H1 (cell line): ENCODE results near the gene HIPK2. TPM values are rescaled to one million over a fixed set of nuclear protein-coding genes. Genes with fewer than 3 reads are reported as not detected.

Experiments used
- BACH1 ChIP-seq: IDR thresholded peaks from 2 replicates; pipeline ENCODE4 v1.6.1; 2012; ENCODE audit warnings: low read length, improper control_type of control experiment
- CTCF ChIP-seq, 3 experiments: IDR thresholded peaks; 1 replicate in 2 of 3; 2 replicates in 1 of 3; pipeline versions ENCODE4 v1.5.1 to v1.6.1; 2011; ENCODE audit warnings: low read length in 3 of 3, mild to moderate bottlenecking in 3 of 3, inconsistent platforms in 2 of 3, low read depth in 1 of 3, moderate library complexity in 1 of 3; ENCODE audit not compliant: insufficient read depth in 1 of 3; ENCODE audit errors: control extremely low read depth in 1 of 3
- MAX ChIP-seq: IDR thresholded peaks from 2 replicates; pipeline ENCODE4 v1.6.1; 2012; ENCODE audit warnings: inconsistent platforms
- SP1 ChIP-seq: IDR thresholded peaks from 2 replicates; pipeline ENCODE4 v1.6.1; 2011; ENCODE audit warnings: low read depth, low read length
- TCF12 ChIP-seq: IDR thresholded peaks from 2 replicates; pipeline ENCODE4 v1.6.1; 2011; ENCODE audit warnings: low read depth, mild to moderate bottlenecking, low read length
- polyA plus RNA-seq, 7 experiments: library from polyadenylated mRNA; depleted of rRNA in 3 of 7; stranded (reverse) in 5 of 7; unstranded in 2 of 7; fragments of >200 nt in 5 of 7; fragments of 200-250 nt in 2 of 7; gene quantifications; 1 replicate in 5 of 7; 2 replicates in 1 of 7; 4 replicates in 1 of 7; pipeline versions ENCODE4 v1.2.1 to v1.2.3, GENCODE V29; 2011 to 2013; ENCODE audit warnings: missing spikeins in 2 of 7, mixed read lengths in 2 of 7
- total RNA-seq: library from RNA; stranded (reverse); fragmentation: NEBNext Ultra II Directional; extraction: Animal tissue kit (Norgen Biotek cat#: 25700); gene quantifications from 2 replicates; pipeline ENCODE4 v1.2.1, GENCODE V29; 2021

Gene HIPK2
- total and polyA plus RNA-seq, 2 of the 8 experiments (the other 6 are each of a cell fraction or from before 2014, with no cell fraction given) = 8.3 to 24.3 TPM

GRCh38 chr7:139727151-139727705 is 50.6 kb downstream of the HIPK2 start (continued):
- no peak for TF ChIP-seq CTCF (IDR thresholded peaks at IDR 0.05; ENCODE audit: control extremely low read depth in 1 of 3, insufficient read depth in 1 of 3, low read depth in 1 of 3, low read length in 3 of 3)
- TF ChIP-seq TCF12 = no peak
- TF ChIP-seq BACH1 = no peak
- TF ChIP-seq SP1 = no peak
- no peak for TF ChIP-seq MAX
